ENCODE data around the gene SLC12A7.

GRCh38 chr5:1133108-1133507 is 21.2 kb upstream of the SLC12A7 start:
- TF ChIP-seq EP300 (IDR thresholded peaks at IDR 0.05) (no peak), CTCF (IDR thresholded peaks at IDR 0.05) (no peak), POLR2AphosphoS5 (IDR thresholded peaks at IDR 0.05) (no peak)

All from sigmoid colon (tissue), 4 donors.